ENCODE measurements around the gene TTR.

GRCh38 chr18:31577195-31577594, 14.5 kb upstream of the TTR start:
- no peak for TF ChIP-seq CTCF (conservative IDR thresholded peaks at IDR 0.05; ENCODE audit: low read depth, low read length)
- no peak for TF ChIP-seq EZH2 (IDR thresholded peaks at IDR 0.05; ENCODE audit: low read length, unreplicated experiment)
